ENCODE results near the gene DNAJB9. TPM values are rescaled to one million over a fixed set of nuclear protein-coding genes. Genes with fewer than 3 reads are reported as not detected.
"Not testable (repeated sequence)": the region's sequence is repeated elsewhere in the genome, so short reads cannot be mapped to it uniquely, and the experiment has no call there.

DNAJB9 gene
- total and polyA plus RNA-seq, 9 of the 15 experiments (the other 6 are each of a cell fraction or from before 2014, with no cell fraction given), result 4.3 to 34.2 (median 9.6) TPM

GRCh38 chr7:108538236-108538635 is 31.4 kb upstream of the DNAJB9 start (continued):
- TF ChIP-seq USF1 (CRISPR knock-in tag; IDR thresholded peaks at IDR 0.05) (peak; percentile 24; the same call in 1 of the 2 replicates), MYNN (IDR thresholded peaks at IDR 0.05) (peak; percentile 95), KLF6 (CRISPR knock-in tag; IDR thresholded peaks at IDR 0.05; ENCODE audit: borderline replicate concordance) (peak; percentile 35; the same call in 1 of the 2 replicates), TBL1XR1 (IDR thresholded peaks at IDR 0.05; ENCODE audit: low read length in 2 of 2) (peak in 1 of 2 experiments; percentile 40; a peak in 2 of 4 replicates), PREB (CRISPR knock-in tag; IDR thresholded peaks at IDR 0.05) (0 out of 2 replicates have a peak, but pooled peaks have one; percentile 33), BCOR (IDR thresholded peaks at IDR 0.05) (peak; percentile 39; the same call in 1 of the 2 replicates), ZNF175 (CRISPR knock-in tag; IDR thresholded peaks at IDR 0.05; ENCODE audit: low read depth) (peak; percentile 84; the same call in 1 of the 2 replicates), FOXJ2 (tag; IDR thresholded peaks at IDR 0.05) (peak; percentile 52; the same call in 1 of the 2 replicates), NCOA1 (IDR thresholded peaks at IDR 0.05; ENCODE audit: low read depth) (peak; percentile 83; the same call in 1 of the 2 replicates), FOXK2 (conservative IDR thresholded peaks at IDR 0.05 in 1 of 2, IDR thresholded peaks at IDR 0.05 in 1 of 2; ENCODE audit: low read depth in 2 of 2) (peak in 1 of 2 experiments; percentile 26; a peak in 1 of 4 replicates), MTA2 (IDR thresholded peaks at IDR 0.05; ENCODE audit: low read depth) (peak; percentile 94), ZMIZ1 (IDR thresholded peaks at IDR 0.05; ENCODE audit: low read depth in 2 of 2, low read length in 2 of 2) (peak in 1 of 2 experiments; percentile 79; a peak in 1 of 4 replicates), HDAC1 (IDR thresholded peaks at IDR 0.05) (peak in 1 of 2 experiments; percentile 89; a peak in 2 of 4 replicates), MTA3 (IDR thresholded peaks at IDR 0.05; ENCODE audit: borderline replicate concordance) (0 out of 2 replicates have a peak, but pooled peaks have one; percentile 70)
- TF ChIP-seq MYNN (CRISPR knock-in tag; IDR thresholded peaks at IDR 0.05), result not testable (repeated sequence)

Measured in K562 (cell line).